ENCODE data around the gene SERTAD2. TPM values are rescaled to one million over a fixed set of nuclear protein-coding genes. Genes with fewer than 3 reads are reported as not detected.

Gene SERTAD2
- total RNA-seq, 2 donors from 2014 or later: 11.2 to 20.7 TPM

DNA sequence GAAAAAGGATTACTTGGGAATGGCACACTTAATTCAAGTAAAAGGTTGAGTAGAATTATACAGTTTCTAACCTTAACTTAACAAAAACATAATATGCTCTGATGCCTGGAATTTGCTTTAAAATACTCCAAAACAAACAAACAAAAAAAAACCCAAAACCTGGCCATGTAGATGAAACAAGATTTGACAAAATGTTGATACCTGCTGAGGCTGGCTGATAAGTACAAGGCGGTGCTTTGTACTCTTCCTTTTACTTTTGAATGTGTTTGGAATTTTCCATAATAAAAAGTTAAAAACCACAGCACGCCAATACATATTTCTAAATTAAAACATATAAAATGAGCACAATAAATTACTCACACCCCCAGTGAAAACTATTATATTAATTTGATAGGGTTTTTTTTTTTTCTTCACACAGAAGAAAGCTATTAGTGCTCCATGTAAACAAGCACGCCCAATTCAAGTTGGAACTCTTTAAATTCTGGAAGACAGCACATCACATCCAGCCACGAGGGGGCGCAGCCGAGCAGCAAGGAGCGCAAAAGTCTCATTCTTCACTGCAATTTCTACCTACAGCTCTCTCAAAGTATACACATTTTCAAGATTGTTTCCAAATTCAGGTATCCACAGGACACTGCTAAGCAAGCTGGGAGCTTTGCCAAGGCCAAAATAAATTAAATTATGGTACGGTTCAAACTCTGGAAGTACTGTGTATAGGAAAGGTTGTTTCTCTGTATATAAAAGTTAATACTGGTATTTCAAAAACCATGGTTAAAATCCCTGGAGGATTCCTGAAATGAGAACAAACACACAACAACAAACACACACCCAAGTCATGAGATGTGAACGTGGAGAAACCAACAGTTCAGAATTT is 7.5 kb downstream of the SERTAD2 start:
- H3K27ac ChIP-seq: no peak overlapping the region
- H3K9ac ChIP-seq (ENCODE audit: low read depth in 2 of 2, low read length in 2 of 2): no peak overlapping the region
- DNase-seq: peak; percentile 96
- no peak overlapping the region for H3K4me3 ChIP-seq
- intact Hi-C loops (cut with DNase I): loop anchor here (5.0 kb wide), 1 partner anchor 216 kb away; no protein-coding TSS in a partner anchor
- H3K36me3 ChIP-seq: no peaks in the 10 kb centered on the region
- no peaks in the 10 kb centered on the region for H3K9me3 ChIP-seq
- H3K27me3 ChIP-seq: no peaks in the 10 kb centered on the region
- H3K4me1 ChIP-seq: peaks cover 13% of the 10 kb centered on the region
- TF ChIP-seq, protein P1, sequence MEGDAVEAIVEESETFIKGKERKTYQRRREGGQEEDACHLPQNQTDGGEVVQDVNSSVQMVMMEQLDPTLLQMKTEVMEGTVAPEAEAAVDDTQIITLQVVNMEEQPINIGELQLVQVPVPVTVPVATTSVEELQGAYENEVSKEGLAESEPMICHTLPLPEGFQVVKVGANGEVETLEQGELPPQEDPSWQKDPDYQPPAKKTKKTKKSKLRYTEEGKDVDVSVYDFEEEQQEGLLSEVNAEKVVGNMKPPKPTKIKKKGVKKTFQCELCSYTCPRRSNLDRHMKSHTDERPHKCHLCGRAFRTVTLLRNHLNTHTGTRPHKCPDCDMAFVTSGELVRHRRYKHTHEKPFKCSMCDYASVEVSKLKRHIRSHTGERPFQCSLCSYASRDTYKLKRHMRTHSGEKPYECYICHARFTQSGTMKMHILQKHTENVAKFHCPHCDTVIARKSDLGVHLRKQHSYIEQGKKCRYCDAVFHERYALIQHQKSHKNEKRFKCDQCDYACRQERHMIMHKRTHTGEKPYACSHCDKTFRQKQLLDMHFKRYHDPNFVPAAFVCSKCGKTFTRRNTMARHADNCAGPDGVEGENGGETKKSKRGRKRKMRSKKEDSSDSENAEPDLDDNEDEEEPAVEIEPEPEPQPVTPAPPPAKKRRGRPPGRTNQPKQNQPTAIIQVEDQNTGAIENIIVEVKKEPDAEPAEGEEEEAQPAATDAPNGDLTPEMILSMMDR (IDR thresholded peaks at IDR 0.05): peak; percentile 97

DNA sequence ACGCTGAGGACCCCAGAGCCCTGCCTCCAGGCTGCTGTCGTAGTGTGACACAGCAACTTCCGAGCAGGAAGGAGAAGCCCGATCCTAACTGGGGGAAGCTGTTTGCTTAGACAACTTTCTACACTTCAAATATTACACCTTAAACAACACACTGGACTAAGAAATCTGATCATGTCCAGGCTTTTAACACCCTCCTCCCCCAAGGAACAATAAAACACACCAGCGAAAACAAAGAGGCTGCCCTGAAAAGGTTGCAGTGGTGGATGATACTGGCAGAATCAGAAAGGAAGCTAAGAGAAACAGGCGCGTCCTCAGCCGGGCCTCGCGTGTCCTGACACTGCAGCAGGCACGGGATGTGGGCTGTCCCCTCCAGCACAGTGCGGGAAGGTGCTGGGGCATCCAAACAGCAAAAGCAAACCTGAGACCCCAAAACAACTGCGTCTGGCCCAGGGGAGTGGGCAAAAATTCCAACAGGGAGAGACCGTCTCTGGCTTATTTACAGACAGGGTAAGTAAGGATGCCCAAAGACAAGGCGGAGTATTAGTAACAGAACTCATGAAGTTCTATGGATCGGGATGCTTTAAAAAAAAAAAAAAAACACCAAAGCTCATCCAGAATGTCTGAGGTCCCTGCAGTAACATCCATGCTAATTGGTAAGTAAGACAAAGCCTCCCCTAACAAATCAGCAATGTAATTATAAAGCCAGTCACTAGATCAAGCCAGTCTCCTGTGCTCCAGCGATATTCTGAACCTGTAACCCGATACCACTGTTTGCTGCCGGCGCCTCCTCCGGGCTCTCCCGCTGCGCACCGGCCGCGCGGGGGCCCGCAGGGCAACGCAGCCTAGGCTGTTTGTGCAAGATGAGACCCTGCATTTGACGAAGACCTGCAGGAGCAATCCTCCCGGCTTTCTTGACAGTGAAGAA is 9.0 kb downstream of the SERTAD2 start:
- intact Hi-C loops (cut with DNase I): loop anchor here (5.0 kb wide), 1 partner anchor 218 kb away; no protein-coding TSS in a partner anchor
- Histone ChIP-seq H3K27ac (peak overlapping the region; percentile 75), H3K9ac (ENCODE audit: low read depth in 2 of 2, low read length in 2 of 2) (peak overlapping the region; percentile 37 to 84), H3K27me3 (no peaks in the 10 kb centered on the region), H3K9me3 (no peaks in the 10 kb centered on the region), H3K4me1 (peaks cover 9% of the 10 kb centered on the region), H3K36me3 (no peaks in the 10 kb centered on the region), H3K4me3 (peak overlapping the region; percentile 10)
- TF ChIP-seq, protein P1 (IDR thresholded peaks at IDR 0.05): no peak
- peak; percentile 70 for DNase-seq

DNA sequence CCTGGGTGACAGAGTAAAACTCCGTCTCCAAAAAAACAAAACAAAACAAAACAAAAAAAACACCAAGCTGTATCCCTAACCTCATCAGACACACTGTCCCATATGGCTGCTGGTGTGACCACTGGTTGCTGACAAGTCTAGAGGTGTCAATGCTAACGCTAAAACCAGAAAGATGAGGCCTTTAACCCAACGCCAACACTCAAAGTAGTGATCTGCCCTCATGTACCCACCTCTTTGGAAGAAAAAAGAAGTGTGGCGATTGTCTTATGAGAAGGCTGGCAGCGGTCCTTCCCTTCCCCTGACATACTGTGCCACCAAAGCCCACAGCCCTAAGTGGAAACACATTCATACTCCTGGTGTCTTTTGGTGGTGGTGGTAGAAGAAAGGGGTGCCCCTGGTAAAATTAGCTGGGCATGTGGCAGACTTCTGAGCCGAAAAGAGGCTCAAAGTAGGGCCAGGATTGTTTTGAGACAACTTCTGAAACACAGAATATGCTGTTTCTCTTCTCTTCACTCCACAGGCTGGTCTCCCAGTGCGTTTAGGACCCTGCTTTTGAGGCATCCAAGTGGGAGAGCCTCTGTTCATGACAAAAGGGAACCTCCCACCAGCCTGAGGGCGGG is 9.8 kb downstream of the SERTAD2 start:
- intact Hi-C loops (cut with DNase I): no loop called here
- Histone ChIP-seq H3K27me3 (no peaks in the 10 kb centered on the region), H3K27ac (peak overlapping the region; percentile 75), H3K36me3 (no peaks in the 10 kb centered on the region), H3K4me1 (peaks cover 6% of the 10 kb centered on the region), H3K4me3 (peak overlapping the region; percentile 10), H3K9me3 (no peaks in the 10 kb centered on the region), H3K9ac (ENCODE audit: low read depth in 2 of 2, low read length in 2 of 2) (peak overlapping the region in 1 of 2 donors; percentile 84)
- DNase-seq: no peak
- TF ChIP-seq, protein P1 (IDR thresholded peaks at IDR 0.05): no peak

DNA sequence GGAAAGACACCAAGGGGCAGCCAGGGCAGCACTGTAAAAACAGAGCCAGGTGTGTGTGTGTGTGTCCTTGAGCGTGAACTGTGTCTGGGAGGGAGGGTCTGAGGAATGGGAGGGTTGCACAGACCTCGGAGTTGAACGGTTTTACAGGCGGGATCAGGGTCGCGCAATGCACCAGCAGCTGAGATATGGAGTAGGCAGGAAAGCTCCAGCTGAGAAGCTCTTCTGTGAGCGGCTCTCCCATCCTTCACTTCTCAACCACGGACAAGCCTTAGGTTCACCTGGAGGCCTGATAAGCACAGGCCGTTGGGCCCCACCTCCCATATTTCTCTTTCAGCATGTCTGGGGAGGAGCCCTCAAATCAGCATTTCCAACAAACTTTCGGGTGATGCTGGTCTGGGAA is 12.1 kb downstream of the SERTAD2 start:
- no peaks in the 10 kb centered on the region for H3K9me3 ChIP-seq
- H3K4me1 ChIP-seq: no peaks in the 10 kb centered on the region
- no peaks in the 10 kb centered on the region for H3K36me3 ChIP-seq
- no peak overlapping the region for H3K9ac ChIP-seq (ENCODE audit: low read depth in 2 of 2, low read length in 2 of 2)
- no peak overlapping the region for H3K27ac ChIP-seq
- no peak for DNase-seq
- intact Hi-C loops (cut with DNase I): no loop called here
- TF ChIP-seq, protein P1 (IDR thresholded peaks at IDR 0.05): no peak
- no peaks in the 10 kb centered on the region for H3K27me3 ChIP-seq
- no peak overlapping the region for H3K4me3 ChIP-seq

Measured in colonic mucosa (tissue), 4 donors.